HepG2 (cell line): ENCODE data around the gene FAM89B.

Experiments used
- AFF4 ChIP-seq: sonication (generic); formaldehyde crosslinking; IDR thresholded peaks from 2 replicates; pipeline ENCODE4 v1.4.0; 2020; ENCODE audit warnings: missing genetic modification reagents
- BRD4 ChIP-seq: sonication (generic); formaldehyde crosslinking; IDR thresholded peaks from 2 replicates; pipeline ENCODE4 v1.4.0; 2020; ENCODE audit warnings: missing genetic modification reagents
- MAFK ChIP-seq, 2 experiments: IDR thresholded peaks in 1 of 2; conservative IDR thresholded peaks in 1 of 2; 2 replicates each; pipeline ENCODE4 v1.6.1; 2011; ENCODE audit warnings: improper control_type of control experiment in 2 of 2, low read length in 2 of 2
- RAD21 ChIP-seq: fragments of 450-650 bp; formaldehyde crosslinking; IDR thresholded peaks from 2 replicates; pipeline ENCODE4 v1.5.0; 2020; ENCODE audit warnings: mild to moderate bottlenecking
- SCMH1 ChIP-seq: sonication (generic); formaldehyde crosslinking; IDR thresholded peaks from 2 replicates; pipeline ENCODE4 v1.9.0; 2021; ENCODE audit warnings: missing genetic modification reagents, mild to moderate bottlenecking, borderline replicate concordance
- YY1 ChIP-seq: IDR thresholded peaks from 2 replicates; pipeline ENCODE4 v1.6.1; 2011; ENCODE audit warnings: low read length, low read depth, moderate library complexity, mild to moderate bottlenecking; ENCODE audit not compliant: insufficient read depth, insufficient replicate concordance
- ZNF280D ChIP-seq: sonication (generic); formaldehyde crosslinking; IDR thresholded peaks from 2 replicates; pipeline ENCODE4 v1.5.1; 2020; ENCODE audit warnings: mild to moderate bottlenecking, missing genetic modification reagents
- ZNF446 ChIP-seq: sonication (generic); formaldehyde crosslinking; IDR thresholded peaks from 2 replicates; pipeline ENCODE4 v1.5.0; 2020; ENCODE audit warnings: mild to moderate bottlenecking, missing genetic modification reagents

GRCh38 chr11:65569164-65569972, 3.0 kb upstream of the FAM89B start:
- no peak for TF ChIP-seq MAFK (conservative IDR thresholded peaks at IDR 0.05 in 1 of 2, IDR thresholded peaks at IDR 0.05 in 1 of 2; ENCODE audit: low read length in 2 of 2)
- TF ChIP-seq YY1: no peak
- no peak for TF ChIP-seq RAD21
- TF ChIP-seq ZNF446 (CRISPR knock-in tag): no peak
- no peak for TF ChIP-seq SCMH1 (CRISPR knock-in tag)
- no peak for TF ChIP-seq AFF4 (CRISPR knock-in tag)
- TF ChIP-seq BRD4 (CRISPR knock-in tag): no peak; the same call in 1 of the 2 replicates
- no peak for TF ChIP-seq ZNF280D
